K562 (cell line): ENCODE data around the gene TDRD9. TPM values are rescaled to one million over a fixed set of nuclear protein-coding genes. Genes with fewer than 3 reads are reported as not detected.
"Not testable (repeated sequence)": the region's sequence is repeated elsewhere in the genome, so short reads cannot be mapped to it uniquely, and the experiment has no call there.

Experiments used
- SMC3 ChIP-seq: conservative IDR thresholded peaks from 2 replicates; pipeline ENCODE4 v1.6.1; 2011; ENCODE audit warnings: low read depth, low read length, improper control_type of control experiment; ENCODE audit not compliant: insufficient read depth
- polyA plus RNA-seq, 8 experiments: library from polyadenylated mRNA; depleted of rRNA in 4 of 8; stranded (reverse) in 5 of 8; unstranded in 3 of 8; fragments of >200 nt; fragmentation: Nextera tagmentation in 2 of 8; fragmentation: Illumina TruSeq in 1 of 8; extraction: Ambion mirVana in 2 of 8; extraction: Trizol in 1 of 8; gene quantifications; 2 replicates each; pipeline versions ENCODE4 v1.2.1 to v1.2.3, GENCODE V29; 2011 to 2014; ENCODE audit warnings: inconsistent platforms in 1 of 8, missing spikeins in 1 of 8
- total RNA-seq, 7 experiments: library from RNA; depleted of rRNA in 6 of 7; stranded (reverse); fragments of >200 nt in 6 of 7; fragmentation: Illumina TruSeq in 2 of 7; extraction: Trizol in 2 of 7; gene quantifications; 2 replicates each; pipeline versions ENCODE4 v1.2.1 to v1.2.3, GENCODE V29; 2011 to 2021; ENCODE audit warnings: low replicate concordance in 1 of 7
- TF ChIP-seq, protein P1 (sequence below), 2 experiments: fragments of 450-650 bp; formaldehyde crosslinking in 1 of 2; IDR thresholded peaks; 2 replicates each; pipeline versions ENCODE4 v1.4.0 to v1.6.1; 2014 to 2020; ENCODE audit warnings: mild to moderate bottlenecking in 2 of 2, borderline replicate concordance in 1 of 2, low read depth in 1 of 2
- TF ChIP-seq, protein P2 (sequence below): fragments of 450-650 bp; formaldehyde crosslinking; IDR thresholded peaks from 2 replicates; pipeline ENCODE4 v1.4.0; 2020; ENCODE audit warnings: mild to moderate bottlenecking, moderate library complexity

The TDRD9 gene
- total and polyA plus RNA-seq, 9 of the 15 experiments (the other 6 are each of a cell fraction or from before 2014, with no cell fraction given): 0.04 to 0.14 (median 0.04) TPM; not detected in 5

DNA sequence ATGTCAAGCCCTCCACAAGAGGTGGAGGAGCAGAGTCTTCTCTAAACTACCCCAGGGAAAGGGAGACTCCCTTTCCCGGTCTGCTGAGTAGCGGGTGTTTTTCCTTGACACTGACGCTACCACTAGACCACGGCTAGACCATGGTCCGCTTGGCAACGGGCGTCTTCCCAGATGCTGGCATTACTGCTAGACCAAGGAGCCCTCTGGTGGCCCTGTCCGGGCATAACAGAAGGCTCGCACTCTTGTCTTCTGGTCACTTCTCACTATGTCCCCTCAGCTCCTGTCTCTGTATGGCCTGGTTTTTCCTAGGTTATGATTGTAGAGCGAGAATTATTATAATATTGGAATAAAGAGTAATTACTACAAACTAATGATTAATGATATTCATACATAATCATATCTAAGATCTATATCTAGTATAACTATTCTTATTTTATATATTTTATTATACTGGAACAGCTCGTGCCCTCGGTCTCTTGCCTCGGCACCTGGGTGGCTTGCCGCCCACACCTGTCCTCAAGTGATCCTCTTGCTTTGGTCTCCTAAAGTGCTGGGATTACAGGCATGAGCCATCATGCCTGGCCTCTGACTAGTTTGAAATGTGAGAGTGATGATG is 52.5 kb downstream of the TDRD9 start (continued):
- TF ChIP-seq, protein P1, sequence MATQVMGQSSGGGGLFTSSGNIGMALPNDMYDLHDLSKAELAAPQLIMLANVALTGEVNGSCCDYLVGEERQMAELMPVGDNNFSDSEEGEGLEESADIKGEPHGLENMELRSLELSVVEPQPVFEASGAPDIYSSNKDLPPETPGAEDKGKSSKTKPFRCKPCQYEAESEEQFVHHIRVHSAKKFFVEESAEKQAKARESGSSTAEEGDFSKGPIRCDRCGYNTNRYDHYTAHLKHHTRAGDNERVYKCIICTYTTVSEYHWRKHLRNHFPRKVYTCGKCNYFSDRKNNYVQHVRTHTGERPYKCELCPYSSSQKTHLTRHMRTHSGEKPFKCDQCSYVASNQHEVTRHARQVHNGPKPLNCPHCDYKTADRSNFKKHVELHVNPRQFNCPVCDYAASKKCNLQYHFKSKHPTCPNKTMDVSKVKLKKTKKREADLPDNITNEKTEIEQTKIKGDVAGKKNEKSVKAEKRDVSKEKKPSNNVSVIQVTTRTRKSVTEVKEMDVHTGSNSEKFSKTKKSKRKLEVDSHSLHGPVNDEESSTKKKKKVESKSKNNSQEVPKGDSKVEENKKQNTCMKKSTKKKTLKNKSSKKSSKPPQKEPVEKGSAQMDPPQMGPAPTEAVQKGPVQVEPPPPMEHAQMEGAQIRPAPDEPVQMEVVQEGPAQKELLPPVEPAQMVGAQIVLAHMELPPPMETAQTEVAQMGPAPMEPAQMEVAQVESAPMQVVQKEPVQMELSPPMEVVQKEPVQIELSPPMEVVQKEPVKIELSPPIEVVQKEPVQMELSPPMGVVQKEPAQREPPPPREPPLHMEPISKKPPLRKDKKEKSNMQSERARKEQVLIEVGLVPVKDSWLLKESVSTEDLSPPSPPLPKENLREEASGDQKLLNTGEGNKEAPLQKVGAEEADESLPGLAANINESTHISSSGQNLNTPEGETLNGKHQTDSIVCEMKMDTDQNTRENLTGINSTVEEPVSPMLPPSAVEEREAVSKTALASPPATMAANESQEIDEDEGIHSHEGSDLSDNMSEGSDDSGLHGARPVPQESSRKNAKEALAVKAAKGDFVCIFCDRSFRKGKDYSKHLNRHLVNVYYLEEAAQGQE (IDR thresholded peaks at IDR 0.05; ENCODE audit: borderline replicate concordance): peak; percentile 78
- TF ChIP-seq, protein P1 (CRISPR knock-in tag; IDR thresholded peaks at IDR 0.05; ENCODE audit: low read depth): not testable (repeated sequence)
- TF ChIP-seq, protein P2, sequence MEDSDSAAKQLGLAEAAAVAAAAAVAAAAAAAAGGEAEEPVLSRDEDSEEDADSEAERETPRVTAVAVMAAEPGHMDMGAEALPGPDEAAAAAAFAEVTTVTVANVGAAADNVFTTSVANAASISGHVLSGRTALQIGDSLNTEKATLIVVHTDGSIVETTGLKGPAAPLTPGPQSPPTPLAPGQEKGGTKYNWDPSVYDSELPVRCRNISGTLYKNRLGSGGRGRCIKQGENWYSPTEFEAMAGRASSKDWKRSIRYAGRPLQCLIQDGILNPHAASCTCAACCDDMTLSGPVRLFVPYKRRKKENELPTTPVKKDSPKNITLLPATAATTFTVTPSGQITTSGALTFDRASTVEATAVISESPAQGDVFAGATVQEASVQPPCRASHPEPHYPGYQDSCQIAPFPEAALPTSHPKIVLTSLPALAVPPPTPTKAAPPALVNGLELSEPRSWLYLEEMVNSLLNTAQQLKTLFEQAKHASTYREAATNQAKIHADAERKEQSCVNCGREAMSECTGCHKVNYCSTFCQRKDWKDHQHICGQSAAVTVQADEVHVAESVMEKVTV (CRISPR knock-in tag): peak; percentile 52
- peak; percentile 19; the same call in 1 of the 2 replicates for TF ChIP-seq SMC3
